Measurements from ENCODE around the gene CCDC192.

- no peak for TF ChIP-seq TAF1 (IDR thresholded peaks at IDR 0.05; ENCODE audit: low read depth, low read length)
- no peak for TF ChIP-seq POLR2A (IDR thresholded peaks at IDR 0.05; ENCODE audit: low read depth, low read length)
- no peak for TF ChIP-seq POLR2AphosphoS5 (IDR thresholded peaks at IDR 0.05; ENCODE audit: low read depth, low read length)
- no peak for TF ChIP-seq SPI1 (IDR thresholded peaks at IDR 0.05; ENCODE audit: low read depth, low read length)
These were observed 3.5 kb downstream of the CCDC192 start for GRCh38 chr5:127706691-127707090.
